Stimulated activated CD4-positive, alpha-beta T cell treated with anti-CD3 and anti-CD28 coated beads, Interleukin-2, amount 100 ng/mL, for 4 hours (primary cell): Measurements from ENCODE around the gene CACNB4.
"Not testable (repeated sequence)": the region's sequence is repeated elsewhere in the genome, so short reads cannot be mapped to it uniquely, and the experiment has no call there.

Source experiments
- DNase-seq: peaks from one replicate; pipeline ENCODE4 v3.0.0-alpha.2; 2020; ENCODE audit warnings: low read depth

CACNB4 gene

GRCh38 chr2:151823651-151824050 is 275.2 kb downstream of the CACNB4 start:
- DNase-seq: no peak

- DNase-seq: no peak
Measured at GRCh38 chr2:151819920-151820319, 278.9 kb downstream of the CACNB4 start.

- no peak for DNase-seq
Measured at GRCh38 chr2:151817929-151818328, 280.9 kb downstream of the CACNB4 start.

GRCh38 chr2:151816843-151817242 is 282.0 kb downstream of the CACNB4 start:
- DNase-seq: no peak

GRCh38 chr2:151815821-151816489 is 282.9 kb downstream of the CACNB4 start:
- DNase-seq: no peak

- no peak for DNase-seq
Measured at GRCh38 chr2:151810489-151810888, 288.4 kb downstream of the CACNB4 start.

- DNase-seq: no peak
Measured at GRCh38 chr2:151809073-151809383, 289.8 kb downstream of the CACNB4 start.

- DNase-seq: no peak
Measured at GRCh38 chr2:151808258-151809072, 290.4 kb downstream of the CACNB4 start.

GRCh38 chr2:151805961-151806360 is 292.9 kb downstream of the CACNB4 start:
- DNase-seq: no peak

- no peak for DNase-seq
Measured at GRCh38 chr2:151805343-151805742, 293.5 kb downstream of the CACNB4 start.

- DNase-seq: no peak
Measured at GRCh38 chr2:151803811-151804210, 295.0 kb downstream of the CACNB4 start.

- DNase-seq: no peak
Measured at GRCh38 chr2:151802315-151802714, 296.5 kb downstream of the CACNB4 start.

GRCh38 chr2:151799886-151800292 is 299.0 kb downstream of the CACNB4 start:
- no peak for DNase-seq

GRCh38 chr2:151796774-151797173 is 302.1 kb downstream of the CACNB4 start:
- no peak for DNase-seq

- DNase-seq: no peak
Measured at GRCh38 chr2:151795646-151796240, 303.1 kb downstream of the CACNB4 start.

- not testable (repeated sequence) for DNase-seq
Measured at GRCh38 chr2:151794422-151794821, 304.4 kb downstream of the CACNB4 start.

- DNase-seq: no peak
Measured at GRCh38 chr2:151793123-151793522, 305.7 kb downstream of the CACNB4 start.

- no peak for DNase-seq
Measured at GRCh38 chr2:151792589-151792988, 306.3 kb downstream of the CACNB4 start.

GRCh38 chr2:151791545-151791944 is 307.3 kb downstream of the CACNB4 start:
- no peak for DNase-seq

- DNase-seq: no peak
Measured at GRCh38 chr2:151790689-151791088, 308.2 kb downstream of the CACNB4 start.

GRCh38 chr2:151789055-151789834 is 309.6 kb downstream of the CACNB4 start:
- DNase-seq: no peak

- no peak for DNase-seq
Measured at GRCh38 chr2:151786483-151786882, 312.4 kb downstream of the CACNB4 start.
